Stimulated activated CD8-positive, alpha-beta memory T cell treated with anti-CD3 and anti-CD28 coated beads, Interleukin-7, amount 100 ng/mL, for 1 hour (primary cell): Measurements from ENCODE around the gene MGRN1.

ENCODE experiments used
- DNase-seq, 2 donors: peaks; one replicate each; pipeline ENCODE4 v3.0.0-alpha.2; 2020; ENCODE audit warnings: low read depth in 2 of 2

The MGRN1 gene

GRCh38 chr16:4624827-4625559, 367 bp downstream of the MGRN1 start:
- DNase-seq: peak in 1 of 2 donors; percentile 41

- no peak for DNase-seq
Measured at GRCh38 chr16:4625560-4626159, 1.0 kb downstream of the MGRN1 start.

DNA sequence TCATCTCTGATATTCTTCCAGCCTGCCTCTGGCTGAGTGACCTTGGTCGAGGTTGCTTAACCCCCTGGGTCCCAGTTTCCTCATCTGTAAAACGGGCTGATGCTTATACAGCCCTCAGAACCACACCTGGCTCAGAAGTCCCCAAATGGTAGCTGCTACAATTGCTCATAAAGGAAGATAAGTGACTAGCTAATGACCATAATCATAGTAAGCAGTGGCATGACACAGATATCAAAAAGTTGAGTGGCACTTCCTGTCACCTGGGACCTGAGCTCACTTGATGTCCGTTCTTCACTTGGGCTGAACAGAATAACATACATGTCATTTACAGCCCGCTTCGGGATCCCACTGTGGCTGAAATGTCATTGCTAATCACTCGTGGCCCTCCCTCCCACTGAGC, 1.8 kb downstream of the MGRN1 start:
- no peak for DNase-seq

- no peak for DNase-seq
Measured at GRCh38 chr16:4628283-4628682, 3.7 kb downstream of the MGRN1 start.

DNA sequence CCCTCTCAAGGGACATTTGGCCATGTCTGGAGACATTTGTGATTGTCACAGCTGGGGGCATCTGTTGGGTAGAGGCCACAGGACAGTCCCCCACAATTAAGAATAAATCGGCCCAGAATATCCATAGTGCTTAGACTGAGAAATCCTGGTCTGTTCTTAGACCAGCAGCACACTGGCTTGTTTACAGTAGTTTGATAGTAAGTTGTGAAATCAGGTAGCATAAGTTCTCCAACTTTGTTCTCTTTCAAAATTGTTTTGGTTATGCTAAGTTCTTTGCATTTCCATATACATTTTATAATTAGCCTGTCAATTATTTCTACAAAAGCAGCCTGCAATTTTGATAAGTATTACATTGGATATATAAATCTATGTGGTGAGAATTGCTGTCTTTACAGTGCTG, 6.8 kb downstream of the MGRN1 start:
- DNase-seq: no peak

DNA sequence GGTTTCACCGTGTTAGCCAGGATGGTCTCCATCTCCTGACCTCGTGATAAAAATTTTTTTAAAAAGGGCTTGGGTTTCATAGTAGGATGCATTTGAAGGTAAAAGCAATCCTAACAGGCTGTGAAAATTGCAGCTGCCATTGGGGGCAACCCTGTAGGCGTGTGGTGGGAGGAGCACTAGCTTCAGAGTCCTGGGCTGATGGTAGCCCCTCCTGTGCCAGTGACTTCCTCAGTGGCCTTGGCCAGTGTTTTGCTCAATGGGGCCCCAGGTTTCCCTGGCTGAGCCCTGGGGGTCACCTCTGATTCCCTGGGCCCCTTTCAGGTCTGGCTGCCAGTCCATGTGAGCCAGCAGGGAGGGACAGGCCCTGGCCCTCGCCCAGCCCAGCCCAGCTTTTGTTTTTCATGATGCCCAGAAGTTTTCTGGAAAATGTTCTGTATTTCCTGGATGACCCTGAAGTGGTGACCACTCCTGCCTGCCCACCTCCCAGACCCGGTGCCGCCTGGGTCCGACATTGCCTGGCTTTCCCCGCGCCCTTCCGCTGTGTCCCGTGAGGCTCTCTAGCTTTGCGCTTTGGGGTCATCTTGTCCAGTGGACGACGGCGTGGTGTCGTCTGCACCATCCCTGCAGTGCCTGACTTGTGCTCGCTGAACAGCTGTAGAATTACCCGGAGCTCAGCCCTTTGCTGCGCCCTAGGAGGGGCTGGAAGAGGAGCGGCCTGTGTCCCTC, 9.4 kb downstream of the MGRN1 start:
- no peak for DNase-seq

- no peak for DNase-seq
Measured at GRCh38 chr16:4634768-4635167, 10.1 kb downstream of the MGRN1 start.

DNA sequence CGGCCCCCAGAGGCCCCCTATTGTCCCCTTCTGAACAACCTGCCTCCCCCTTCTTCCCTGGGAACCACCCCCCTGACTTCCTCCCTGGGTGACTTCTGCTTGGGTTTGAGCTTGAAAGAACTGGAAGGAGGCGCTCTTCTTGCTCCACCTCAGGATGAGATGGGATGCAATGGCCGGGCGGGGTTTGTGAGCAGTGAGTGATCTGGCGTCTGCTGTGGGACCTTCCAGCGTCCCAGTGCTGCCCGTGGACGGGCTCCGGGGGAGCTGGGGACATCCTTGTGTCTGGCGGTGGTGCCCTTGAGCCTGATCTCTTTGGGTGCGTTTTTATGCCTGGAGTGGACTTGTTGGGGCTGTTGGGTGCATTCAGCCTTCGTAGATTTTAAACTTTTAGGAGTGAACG, 11.6 kb downstream of the MGRN1 start:
- no peak for DNase-seq

DNA sequence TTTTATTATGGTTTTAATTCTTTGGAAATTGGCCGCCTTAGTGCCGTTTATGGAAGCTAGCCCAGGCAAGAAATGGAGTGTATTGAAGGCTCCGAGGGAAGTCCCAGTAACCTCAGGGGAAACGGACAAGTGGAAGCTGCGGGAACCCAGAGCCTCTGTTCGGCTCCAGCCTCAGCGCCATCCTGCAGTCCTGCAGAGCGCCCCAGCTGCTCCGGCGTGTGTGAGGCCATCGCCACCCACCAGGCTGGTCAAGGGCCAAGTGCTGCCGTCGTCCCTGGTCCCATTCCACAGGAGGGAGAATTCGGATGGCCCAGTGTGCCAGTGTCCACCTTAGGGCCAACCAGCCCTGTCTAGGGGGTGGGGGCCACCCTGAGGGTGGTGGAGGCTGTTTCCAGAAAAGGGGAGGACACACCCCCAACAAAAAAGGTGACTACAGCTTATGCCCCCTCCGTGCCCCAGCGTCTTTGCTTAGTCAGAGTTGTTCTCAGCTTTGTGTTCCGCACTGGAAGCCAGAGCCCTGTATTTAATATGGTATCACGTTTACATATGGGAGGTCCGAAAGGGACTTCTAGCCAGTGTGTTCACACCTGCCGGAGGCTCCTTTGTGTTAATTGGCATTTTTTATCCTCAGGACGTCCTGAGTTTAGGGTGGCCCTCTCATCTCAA, 13.0 kb downstream of the MGRN1 start:
- DNase-seq: no peak

DNA sequence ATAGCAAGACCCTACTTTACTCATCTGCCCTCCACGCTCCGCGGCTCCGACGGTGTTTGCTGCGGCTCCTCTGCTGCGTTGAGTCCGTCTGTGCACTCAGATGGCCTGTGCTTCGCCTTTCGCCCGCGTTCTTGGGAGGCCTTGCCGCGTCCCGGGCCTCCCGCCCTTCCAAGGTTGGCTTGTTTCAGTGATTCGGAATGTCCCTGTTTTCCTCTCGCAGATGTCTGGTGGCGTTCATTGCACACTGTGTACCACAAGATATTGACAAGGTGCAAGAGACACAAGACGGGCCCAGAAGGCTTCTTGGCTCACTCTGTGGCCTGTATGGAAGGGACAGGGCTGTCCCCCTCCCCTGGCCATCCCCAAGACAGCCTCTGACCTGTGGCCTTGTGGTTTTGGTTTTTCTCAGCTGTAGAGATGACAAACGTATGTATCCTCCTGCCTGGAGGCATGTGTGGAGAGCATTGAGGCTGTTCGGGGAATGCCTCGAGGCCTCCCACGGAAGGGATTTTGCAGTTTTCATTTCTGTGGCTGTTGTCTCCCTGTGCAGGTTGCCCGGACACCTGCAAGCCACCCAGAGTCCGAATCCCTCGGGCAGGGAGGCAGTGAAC, 15.4 kb downstream of the MGRN1 start:
- no peak for DNase-seq

- DNase-seq: no peak
Measured at GRCh38 chr16:4640572-4641305, 16.1 kb downstream of the MGRN1 start.

DNA sequence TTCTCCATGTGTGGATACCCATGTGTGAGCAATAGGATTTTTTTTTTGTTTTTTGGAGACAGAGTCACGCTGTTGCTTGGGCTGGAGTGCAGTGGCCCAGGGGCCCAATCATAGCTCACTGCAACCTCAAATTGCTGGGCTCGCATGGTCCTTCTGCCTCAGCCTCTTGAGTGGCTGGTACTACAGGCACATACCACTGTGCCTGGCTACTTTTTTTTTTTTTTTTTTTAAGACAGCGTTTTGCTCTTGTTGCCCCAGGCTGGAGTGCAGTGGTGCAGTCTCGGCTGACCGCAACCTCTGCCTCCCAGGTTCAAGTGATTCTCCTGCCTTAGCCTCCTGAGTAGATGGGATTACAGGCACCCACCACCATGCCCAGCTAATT, 16.7 kb downstream of the MGRN1 start:
- no peak for DNase-seq

GRCh38 chr16:4641895-4642294, 17.3 kb downstream of the MGRN1 start:
- no peak for DNase-seq

GRCh38 chr16:4646773-4647643, 22.4 kb downstream of the MGRN1 start:
- no peak for DNase-seq

DNA sequence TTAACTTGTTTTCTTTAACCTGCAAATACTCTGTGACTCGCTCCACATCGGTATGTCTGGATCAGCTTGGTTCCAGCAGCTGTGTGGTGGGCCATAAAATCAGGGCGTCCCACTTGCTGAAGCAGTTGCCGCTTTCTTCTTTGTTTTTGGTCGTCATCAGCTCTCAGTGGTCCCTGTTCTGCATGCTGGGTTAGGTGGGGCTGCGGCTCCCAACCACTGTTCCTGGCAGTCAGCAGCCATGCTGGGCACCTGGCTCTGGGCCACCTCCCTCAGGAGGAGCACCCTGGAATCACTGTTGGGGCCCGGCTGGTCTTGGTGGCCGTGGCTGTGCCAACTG, 23.0 kb downstream of the MGRN1 start:
- no peak for DNase-seq

DNA sequence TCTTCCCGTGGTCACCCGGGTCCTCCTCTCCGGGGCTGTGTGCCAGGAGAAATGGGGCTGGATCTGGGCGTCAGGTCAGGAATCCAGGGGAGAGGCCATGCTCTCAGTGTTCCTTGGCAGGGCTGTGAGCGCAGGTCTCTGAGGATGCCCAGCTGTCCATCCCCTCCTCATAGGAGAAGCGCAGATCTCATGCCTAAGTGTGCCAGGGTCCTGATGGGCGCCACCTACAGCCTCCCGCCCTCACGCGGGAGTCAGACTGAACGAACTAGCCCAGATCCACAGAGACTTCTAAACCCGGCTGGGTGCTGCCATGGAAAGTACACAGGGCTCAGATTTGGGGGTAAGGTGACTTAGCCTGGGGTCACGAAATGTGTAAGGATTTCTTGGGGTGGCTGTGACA, 24.3 kb downstream of the MGRN1 start:
- no peak for DNase-seq

GRCh38 chr16:4649744-4650442, 25.3 kb downstream of the MGRN1 start:
- no peak for DNase-seq

- peak; percentile 30 to 51 for DNase-seq
Measured at GRCh38 chr16:4650443-4651074, 25.9 kb downstream of the MGRN1 start.

DNA sequence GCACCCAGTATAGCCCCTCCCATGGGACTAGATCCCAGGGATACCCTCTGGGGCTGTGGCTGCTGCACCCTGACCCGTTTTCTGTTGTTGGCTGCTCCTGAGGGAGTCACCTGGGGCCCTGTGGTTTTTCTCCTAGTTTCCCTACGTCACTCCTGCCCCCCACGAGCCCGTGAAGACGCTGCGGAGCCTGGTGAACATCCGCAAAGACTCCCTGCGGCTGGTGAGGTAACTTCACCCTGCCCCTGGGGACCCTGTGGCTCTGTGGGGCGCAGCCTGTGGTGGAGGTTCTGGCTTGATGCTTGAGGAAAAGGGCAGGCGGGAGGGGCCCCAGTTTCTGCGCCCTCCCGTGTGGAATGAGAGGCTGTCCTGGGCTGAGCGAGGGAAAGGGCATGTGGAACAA, 27.2 kb downstream of the MGRN1 start:
- no peak for DNase-seq
